ENCODE measurements around the gene PLEKHH1.
"Not testable (repeated sequence)": the region's sequence is repeated elsewhere in the genome, so short reads cannot be mapped to it uniquely, and the experiment has no call there.

Gene PLEKHH1

DNA sequence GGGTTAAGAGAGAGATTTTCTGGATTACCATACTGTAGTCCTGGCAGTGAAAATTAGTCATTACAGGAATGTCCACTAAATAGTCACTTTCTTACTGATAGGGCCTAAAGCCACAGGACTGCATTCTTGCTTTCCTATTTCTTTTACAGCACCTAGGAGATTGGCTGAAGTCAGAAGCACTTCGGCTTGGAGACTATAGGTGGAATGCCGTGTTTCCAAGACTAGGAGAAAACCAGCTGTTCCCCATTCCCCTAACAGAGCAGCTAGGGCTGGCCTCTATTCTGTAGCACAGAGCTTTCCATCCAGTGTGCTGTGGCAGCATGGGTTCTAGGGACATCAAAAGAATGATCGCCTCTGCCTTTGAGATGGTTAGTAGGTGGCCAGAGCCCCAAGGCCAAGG is 51.9 kb downstream of the PLEKHH1 start:
- no peak for DNase-seq

GRCh38 chr14:67586369-67586768 is 53.3 kb downstream of the PLEKHH1 start:
- no peak for DNase-seq

GRCh38 chr14:67589204-67589770 is 56.2 kb downstream of the PLEKHH1 start:
- no peak for DNase-seq

- not testable (repeated sequence) for DNase-seq
Measured at GRCh38 chr14:67593650-67594049, 60.6 kb downstream of the PLEKHH1 start.

DNA sequence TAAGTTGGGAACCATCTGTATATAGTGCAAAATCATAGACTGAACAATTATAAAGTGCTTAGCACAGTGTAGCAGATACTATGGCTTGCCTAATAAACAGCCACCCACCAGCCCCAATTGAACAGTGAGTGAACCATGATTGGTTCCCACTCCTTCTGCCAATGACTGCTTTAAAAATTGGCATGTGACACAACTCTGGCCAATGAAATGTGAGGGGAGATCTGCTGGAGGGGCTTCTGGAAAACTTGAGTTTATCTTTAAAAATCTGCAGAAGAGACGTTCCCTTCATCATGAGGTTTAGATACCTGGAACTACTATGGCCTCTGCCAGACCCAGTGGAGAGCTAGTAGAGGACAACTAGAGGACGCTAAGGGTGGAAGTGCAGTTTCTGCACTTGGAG is 62.3 kb downstream of the PLEKHH1 start:
- no peak for DNase-seq

DNA sequence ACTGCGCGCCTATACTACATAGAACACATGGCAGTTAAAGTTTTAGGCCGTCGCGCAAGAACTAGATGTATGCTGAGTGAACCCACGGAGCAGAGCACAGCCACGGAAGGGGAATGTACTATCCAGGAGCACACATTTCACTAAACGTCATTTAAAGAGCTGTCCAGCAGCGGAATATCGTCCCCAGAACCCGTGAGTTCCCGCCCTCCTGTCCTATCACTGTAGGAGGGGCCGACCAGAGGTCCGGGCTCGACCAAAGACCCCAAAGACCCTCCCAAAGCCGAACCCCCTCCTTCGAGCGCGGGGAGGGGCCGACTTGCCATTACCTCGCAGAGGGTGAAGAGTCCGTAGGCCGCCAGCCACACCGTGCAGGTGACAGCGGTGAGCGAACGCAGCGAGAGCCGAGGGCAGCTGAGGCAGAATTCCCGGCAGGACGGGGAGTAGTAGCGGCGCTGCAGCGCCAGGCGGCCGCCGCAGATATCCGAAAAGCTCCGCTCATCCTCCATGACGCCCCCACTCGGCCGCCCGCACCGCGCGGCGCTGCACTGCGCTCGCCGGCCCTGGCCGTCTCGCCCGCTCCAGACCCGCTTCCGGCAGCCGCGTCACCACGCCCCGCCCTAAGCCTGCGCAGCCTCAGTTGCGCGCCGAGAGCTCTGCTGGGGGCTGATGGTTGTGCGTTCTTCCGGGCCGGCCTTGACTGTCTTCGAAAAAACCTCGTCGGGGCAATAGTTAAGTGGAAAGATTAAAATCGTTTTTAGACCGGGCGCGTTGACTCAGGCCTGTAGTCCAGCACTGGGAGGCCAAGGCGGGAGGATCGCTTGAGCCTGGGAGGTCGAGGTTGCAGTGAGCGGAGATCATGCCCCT is 66.8 kb downstream of the PLEKHH1 start, which contains the start of gene PIGH:
Gene PIGH (minus strand): TSS at position 571 of the 864 bp plus-strand sequence. CDS start 65 bp downstream, at position 506.
- DNase-seq: peak; percentile 82

DNA sequence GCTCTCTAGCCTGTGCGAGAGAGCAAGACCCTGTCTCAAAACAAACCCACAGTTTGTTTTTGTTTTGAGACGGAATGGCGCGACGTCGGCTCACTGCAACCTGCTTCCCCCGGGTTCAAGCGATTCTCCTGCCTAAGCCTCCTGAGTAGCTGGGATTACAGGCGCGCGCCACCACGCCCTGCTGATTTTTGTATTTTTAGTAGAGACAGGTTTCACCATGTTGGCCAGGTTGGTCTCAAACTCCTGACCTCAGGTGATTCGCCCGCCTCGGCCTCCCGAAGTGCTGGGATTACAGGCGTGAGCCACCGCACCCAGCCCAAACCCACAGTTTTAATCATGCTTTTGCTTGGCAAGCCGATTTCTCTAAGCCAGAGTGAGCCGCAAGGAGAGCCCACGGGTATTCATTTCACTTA is 67.5 kb downstream of the PLEKHH1 start:
- DNase-seq: not testable (repeated sequence)

DNA sequence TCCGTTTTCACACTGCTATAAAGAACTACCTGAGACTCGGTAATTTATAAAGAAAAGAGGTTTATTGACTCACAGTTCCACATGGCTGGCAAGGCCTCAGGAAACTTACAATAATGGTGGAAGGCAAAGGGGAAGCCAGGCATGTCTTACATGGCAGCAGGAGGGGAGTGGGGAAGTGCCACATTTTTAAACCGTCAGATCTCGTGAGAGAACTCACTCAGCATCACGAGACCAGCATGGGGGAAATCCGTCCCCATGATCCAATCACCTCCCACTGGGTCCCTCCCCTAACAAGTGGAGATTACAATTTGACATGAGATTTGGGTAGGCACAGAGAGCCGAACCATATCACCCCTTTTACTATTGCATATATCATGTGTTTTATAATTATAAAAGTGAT is 69.0 kb downstream of the PLEKHH1 start:
- DNase-seq: no peak

DNA sequence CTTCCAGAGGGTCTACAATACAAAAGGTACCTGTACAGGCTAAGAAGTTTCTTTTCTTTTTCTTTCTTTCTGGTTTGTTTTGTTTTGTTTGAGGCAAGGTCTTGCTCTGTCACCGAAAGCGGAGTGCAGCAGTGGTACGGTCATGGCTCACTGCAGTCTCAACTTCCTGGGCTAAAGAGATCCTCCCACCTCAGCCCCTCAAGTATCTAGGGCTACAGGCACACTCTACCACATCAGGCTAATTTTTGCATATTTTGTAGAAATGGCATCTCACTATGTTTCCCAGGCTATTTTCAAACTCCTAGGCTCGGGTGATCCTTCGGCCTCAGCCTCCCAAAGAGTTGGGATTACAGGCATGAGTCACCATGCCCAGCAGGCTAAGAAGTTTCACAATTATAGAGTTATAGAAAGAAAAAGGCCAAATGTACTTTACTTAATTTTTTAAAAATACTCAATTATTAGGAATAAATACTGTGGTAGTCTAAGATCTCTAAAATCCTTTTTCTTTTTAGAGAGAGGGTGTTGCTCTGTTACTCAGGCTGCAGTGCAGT is 70.0 kb downstream of the PLEKHH1 start:
- no peak for DNase-seq

GRCh38 chr14:67607646-67608045 is 74.6 kb downstream of the PLEKHH1 start:
- no peak for DNase-seq

DNA sequence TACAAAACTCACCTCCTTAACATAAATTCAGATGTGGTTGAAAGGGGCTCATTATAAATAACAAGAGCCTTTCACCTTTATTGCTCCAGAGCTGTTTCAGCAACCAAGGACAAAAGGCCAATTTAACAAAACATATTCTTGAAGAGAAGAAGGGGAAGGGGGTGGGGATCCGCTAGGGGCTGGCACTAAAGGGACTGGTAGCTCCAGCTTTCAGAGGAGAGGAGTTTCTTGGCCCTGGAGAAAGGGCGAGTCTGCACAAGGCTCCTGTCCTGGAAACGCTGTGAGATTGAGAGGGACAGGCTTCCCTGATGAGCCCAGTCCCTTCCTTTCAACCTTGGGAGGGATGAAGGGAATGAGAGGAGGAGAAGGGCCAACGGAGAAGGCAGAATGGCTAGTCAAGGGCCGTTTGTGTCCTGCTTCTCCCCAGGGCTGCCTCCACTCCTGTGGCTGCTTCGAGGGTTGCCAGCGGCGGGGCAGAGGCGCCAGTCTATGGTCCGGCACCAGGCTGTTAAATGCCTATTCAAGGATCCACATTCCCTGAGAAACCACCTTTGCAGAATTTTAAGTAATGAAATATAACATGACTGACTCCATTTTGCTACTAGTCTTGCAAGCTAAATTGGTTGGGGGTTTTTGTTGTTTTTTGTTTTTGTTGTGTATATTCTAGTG is 76.7 kb downstream of the PLEKHH1 start:
- no peak for DNase-seq

DNA sequence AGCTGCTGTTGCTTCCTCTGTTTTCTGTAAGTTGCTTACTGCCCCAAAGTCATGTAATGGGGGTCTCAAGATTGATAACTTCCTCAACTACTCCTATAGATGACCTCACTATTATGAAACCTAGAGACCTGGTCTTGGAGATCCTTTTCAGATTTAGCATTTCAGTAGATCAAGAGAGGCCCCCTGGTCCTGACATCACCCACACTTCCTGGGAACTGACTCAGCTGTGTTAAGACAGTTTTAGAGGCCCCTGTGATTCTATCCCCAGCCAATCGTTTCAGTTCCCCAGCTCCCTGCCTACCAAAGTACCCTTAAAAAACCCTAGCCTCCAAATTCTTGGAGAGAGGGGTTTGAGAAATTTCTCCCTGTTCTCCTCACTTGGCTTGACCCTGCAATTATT is 77.4 kb downstream of the PLEKHH1 start:
- DNase-seq: no peak

GRCh38 chr14:67618617-67619063 is 85.5 kb downstream of the PLEKHH1 start:
- peak; percentile 34 for DNase-seq

GRCh38 chr14:67619446-67620216 is 86.5 kb downstream of the PLEKHH1 start, which contains the start of gene ARG2:
TSS of gene ARG2 (plus strand) at chr14:67619920. CDS start at chr14:67619978, 58 bp downstream.
- peak; percentile 97 for DNase-seq

DNA sequence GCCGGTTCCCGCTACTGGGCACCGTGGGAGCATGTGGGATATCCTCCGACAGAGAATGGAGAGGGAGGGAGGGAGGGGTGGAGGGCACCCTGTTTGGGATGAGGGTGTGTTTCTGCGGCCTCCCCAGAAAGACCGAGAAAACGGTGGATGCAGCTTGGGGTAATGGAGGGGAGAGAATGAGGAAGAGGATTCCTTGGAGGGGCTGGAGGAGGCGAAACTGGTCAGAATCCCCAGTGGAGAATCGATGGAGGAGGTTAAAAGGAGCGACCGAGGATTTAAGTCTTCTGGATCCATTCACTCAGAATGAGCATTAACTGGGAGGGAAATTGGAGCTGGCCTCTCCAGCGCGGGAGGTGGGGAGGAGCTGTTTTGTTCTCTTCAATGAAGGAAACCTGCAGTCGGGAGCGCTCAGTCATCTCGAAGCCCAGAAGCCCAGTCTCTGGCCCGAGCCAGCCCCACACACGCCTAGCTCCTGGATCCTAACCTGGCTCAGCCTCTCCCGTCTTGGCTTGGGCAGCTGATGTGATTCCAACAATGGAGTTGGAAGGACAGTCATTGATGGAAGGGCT is 87.2 kb downstream of the PLEKHH1 start:
- DNase-seq: peak; percentile 24

GRCh38 chr14:67622675-67623074 is 89.6 kb downstream of the PLEKHH1 start:
- no peak for DNase-seq

DNA sequence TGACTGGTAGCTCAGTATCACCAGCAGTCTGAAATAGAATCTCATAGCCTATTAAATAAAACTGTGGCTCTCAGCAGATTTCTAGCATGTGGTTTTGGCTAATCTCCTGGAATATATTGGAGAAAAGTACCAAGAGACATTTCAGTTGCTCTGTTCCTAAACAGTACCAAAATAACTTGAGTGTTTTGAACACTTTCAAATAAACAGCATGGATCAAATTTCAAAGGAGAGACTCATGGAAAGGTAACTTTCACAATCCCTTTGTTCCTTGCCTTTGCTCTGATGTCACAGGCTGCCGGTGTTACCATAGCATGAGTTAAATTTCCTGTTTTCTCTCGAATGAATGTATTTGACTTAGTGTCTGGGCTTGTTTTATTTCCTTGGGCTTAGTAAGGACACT is 90.0 kb downstream of the PLEKHH1 start:
- no peak for DNase-seq

DNA sequence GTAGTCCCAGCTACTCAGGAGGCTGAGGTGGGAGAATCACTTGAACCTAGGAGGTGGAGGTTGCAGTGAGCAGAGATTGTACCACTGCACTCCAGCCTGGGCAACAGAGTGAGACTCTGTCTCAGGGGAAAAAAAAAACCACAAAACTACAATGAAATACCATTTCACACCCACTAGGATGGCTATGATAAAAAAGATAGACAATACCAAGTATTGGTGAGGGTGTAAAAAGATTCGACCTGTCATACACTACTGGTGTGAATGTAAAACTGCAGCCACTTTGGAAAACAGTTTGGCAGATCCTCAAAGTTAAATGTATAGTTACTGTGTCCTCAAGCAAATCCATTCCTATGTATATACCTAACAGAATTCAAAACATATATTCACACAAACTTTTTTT is 93.0 kb downstream of the PLEKHH1 start:
- DNase-seq: not testable (repeated sequence)

- DNase-seq: no peak
Measured at GRCh38 chr14:67627519-67627918, 94.4 kb downstream of the PLEKHH1 start.

- no peak for DNase-seq
Measured at GRCh38 chr14:67630186-67630585, 97.1 kb downstream of the PLEKHH1 start.

- DNase-seq: no peak
Measured at GRCh38 chr14:67630938-67631337, 97.8 kb downstream of the PLEKHH1 start.
